Chondrocyte (in vitro differentiated cells): ENCODE measurements around the gene MAN1B1. TPM values are rescaled to one million over a fixed set of nuclear protein-coding genes. Genes with fewer than 3 reads are reported as not detected.

Experiments used
- DNase-seq: peaks from one replicate; pipeline ENCODE4 v3.0.0; 2021; ENCODE audit warnings: mixed read lengths, low spot score
- H3K27ac Mint-ChIP-seq: one replicate; pipeline ENCODE4 v1.8.0; 2021; ENCODE audit warnings: mild to moderate bottlenecking, moderate library complexity, mixed read lengths; ENCODE audit not compliant: unreplicated experiment
- H3K27me3 Mint-ChIP-seq: 2 replicates; pipeline ENCODE4 v1.8.0; 2021; ENCODE audit warnings: low read depth, mixed read lengths
- H3K36me3 Mint-ChIP-seq: 2 replicates; pipeline ENCODE4 v1.8.0; 2021; ENCODE audit warnings: low read depth, mixed read lengths
- H3K4me1 Mint-ChIP-seq: 2 replicates; pipeline ENCODE4 v1.8.0; 2021; ENCODE audit warnings: low read depth, mild to moderate bottlenecking, mixed read lengths
- H3K4me3 Mint-ChIP-seq: one replicate; pipeline ENCODE4 v1.8.0; 2021; ENCODE audit warnings: mild to moderate bottlenecking, moderate library complexity, mixed read lengths; ENCODE audit not compliant: unreplicated experiment
- H3K9me3 Mint-ChIP-seq: 2 replicates; pipeline ENCODE4 v1.8.0; 2021; ENCODE audit warnings: low read depth, mixed read lengths
- total RNA-seq: library from RNA; stranded (reverse); gene quantifications from 3 replicates; pipeline ENCODE4 v1.2.1, GENCODE V29; 2021
- TF ChIP-seq, protein P1 (sequence below): fragments of 200-600 bp; sonication (generic); IDR thresholded peaks from 2 replicates; pipeline ENCODE4 v1.5.0; 2021; ENCODE audit warnings: antibody characterized with exemption, mild to moderate bottlenecking, moderate library complexity

Gene MAN1B1
- total RNA-seq, 1 donor from 2014 or later: 117 TPM

DNA sequence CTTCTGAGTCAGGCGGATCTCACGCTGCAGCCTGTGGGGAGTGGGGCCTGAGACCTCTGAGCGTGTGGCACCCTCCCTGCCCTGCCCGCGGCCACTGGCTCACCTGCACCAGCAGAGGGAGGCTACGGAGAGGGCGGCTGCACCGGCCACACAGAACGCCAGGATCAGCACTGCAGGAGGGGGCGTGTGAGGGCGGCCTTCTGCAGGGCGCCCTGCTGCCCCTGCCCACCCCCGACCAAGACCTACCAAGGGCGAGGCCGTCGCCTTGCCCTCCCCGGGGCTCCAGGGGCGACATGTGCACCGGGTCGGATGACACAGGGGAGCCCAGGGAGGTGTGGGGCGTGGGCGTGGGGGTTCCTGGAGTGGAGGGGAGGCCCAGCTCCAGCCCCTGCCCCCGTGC lies 46.2 kb upstream of the MAN1B1 start:
- H3K27ac Mint-ChIP-seq: no peak overlapping the region
- no peak for DNase-seq
- peaks cover 14% of the 10 kb centered on the region for H3K4me1 Mint-ChIP-seq
- no peaks in the 10 kb centered on the region for H3K27me3 Mint-ChIP-seq
- TF ChIP-seq, protein P1, sequence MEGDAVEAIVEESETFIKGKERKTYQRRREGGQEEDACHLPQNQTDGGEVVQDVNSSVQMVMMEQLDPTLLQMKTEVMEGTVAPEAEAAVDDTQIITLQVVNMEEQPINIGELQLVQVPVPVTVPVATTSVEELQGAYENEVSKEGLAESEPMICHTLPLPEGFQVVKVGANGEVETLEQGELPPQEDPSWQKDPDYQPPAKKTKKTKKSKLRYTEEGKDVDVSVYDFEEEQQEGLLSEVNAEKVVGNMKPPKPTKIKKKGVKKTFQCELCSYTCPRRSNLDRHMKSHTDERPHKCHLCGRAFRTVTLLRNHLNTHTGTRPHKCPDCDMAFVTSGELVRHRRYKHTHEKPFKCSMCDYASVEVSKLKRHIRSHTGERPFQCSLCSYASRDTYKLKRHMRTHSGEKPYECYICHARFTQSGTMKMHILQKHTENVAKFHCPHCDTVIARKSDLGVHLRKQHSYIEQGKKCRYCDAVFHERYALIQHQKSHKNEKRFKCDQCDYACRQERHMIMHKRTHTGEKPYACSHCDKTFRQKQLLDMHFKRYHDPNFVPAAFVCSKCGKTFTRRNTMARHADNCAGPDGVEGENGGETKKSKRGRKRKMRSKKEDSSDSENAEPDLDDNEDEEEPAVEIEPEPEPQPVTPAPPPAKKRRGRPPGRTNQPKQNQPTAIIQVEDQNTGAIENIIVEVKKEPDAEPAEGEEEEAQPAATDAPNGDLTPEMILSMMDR: no peak
- H3K4me3 Mint-ChIP-seq: no peak overlapping the region
- peaks cover 4% of the 10 kb centered on the region for H3K36me3 Mint-ChIP-seq
- H3K9me3 Mint-ChIP-seq: no peaks in the 10 kb centered on the region

DNA sequence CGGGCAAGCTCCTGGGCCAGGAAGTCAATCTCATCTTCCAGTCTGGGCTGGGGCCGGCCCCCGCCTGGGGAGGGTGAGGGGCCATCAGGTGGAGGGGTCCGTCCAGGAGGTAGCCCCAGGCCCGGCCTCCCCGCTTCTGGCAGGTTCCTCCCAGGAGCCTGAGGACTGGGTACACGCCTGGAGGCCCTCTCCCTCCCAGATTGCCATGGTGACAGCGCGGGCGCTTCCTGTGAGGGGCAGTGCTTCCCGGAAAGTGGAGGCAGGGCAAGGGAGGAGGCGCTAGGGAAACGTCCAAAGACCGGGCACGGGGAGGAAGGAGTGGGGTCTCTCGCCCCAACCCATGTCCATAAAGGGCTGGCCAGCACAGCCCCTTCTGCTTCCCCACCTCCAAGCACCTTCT lies 45.7 kb upstream of the MAN1B1 start:
- Mint-ChIP-seq H3K27ac (no peak overlapping the region), H3K4me3 (no peak overlapping the region), H3K27me3 (no peaks in the 10 kb centered on the region), H3K4me1 (peaks cover 14% of the 10 kb centered on the region), H3K36me3 (peaks cover 4% of the 10 kb centered on the region), H3K9me3 (no peaks in the 10 kb centered on the region)
- no peak for DNase-seq
- TF ChIP-seq, protein P1: no peak

DNA sequence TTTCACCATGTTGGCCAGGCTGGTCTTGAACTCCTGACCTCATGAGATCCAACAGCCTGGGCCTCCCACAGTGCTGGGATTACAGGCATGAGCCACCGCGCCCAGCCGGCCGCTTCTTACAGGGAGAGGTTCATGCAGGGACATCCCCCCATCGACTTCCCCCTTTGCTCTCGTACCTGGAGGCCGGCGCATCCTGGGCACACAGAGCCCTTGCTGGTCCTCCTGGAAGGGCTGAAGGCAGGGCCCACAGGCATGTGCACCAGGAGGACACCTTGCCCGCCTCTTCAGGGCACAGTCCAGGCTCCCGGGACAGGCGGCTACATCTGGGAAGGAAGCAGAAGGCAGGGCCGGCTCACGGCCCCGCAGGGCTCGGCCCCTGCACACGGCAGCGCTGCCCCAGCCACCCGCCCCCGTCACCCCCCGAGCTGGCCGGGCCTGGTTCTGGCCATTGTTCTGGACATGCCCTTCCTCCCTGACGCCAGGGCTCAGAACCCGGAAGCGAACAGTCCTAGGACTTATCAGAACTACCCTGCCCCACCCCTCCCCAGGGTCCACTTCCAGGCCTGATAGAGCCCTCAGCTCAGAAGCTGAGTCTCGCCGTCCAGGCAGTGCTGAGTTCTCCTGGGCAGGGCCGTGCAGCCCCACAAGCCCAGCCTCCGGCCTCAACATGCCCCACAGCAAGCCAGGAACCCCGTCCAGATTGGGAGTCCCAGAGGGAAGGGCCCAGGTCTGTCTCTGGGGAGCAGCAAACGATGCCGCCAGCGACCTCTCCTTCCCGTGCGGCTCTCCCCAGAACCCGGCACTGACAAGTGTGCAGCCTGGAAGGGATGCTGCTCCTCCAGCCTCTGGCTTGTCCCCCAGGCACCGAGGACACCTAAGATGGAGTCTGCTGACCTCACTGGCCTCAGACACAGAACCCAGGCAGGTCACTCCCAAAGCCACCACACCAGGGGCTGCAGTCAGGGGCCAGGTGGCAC lies 43.7 kb upstream of the MAN1B1 start:
- no peak for DNase-seq
- TF ChIP-seq, protein P1: no peak
- no peak overlapping the region for H3K4me3 Mint-ChIP-seq
- no peaks in the 10 kb centered on the region for H3K27me3 Mint-ChIP-seq
- H3K9me3 Mint-ChIP-seq: no peaks in the 10 kb centered on the region
- H3K4me1 Mint-ChIP-seq: peaks cover 14% of the 10 kb centered on the region
- no peak overlapping the region for H3K27ac Mint-ChIP-seq
- H3K36me3 Mint-ChIP-seq: peaks cover 4% of the 10 kb centered on the region

DNA sequence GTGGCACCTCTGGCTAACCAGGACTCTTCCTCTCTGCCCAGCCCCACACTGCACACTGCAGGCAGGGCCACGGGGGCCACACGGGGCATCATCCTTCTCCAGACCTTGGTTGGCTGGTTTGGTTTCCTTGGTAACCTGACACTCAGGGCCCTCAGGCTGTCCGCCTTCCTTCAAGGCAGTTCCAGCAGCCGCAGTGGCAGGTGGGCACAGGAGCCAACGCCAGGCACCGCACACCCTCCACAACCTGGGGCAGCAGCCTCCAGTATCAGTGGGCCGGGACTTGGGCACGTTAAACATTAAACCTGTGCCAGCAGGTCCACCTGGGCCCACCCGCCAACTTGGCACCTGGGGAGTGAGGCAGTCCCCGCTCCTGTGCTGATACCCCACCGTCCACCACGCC lies 42.7 kb upstream of the MAN1B1 start:
- TF ChIP-seq, protein P1: no peak
- Mint-ChIP-seq H3K36me3 (no peaks in the 10 kb centered on the region), H3K4me3 (no peak overlapping the region), H3K9me3 (no peaks in the 10 kb centered on the region), H3K27me3 (no peaks in the 10 kb centered on the region), H3K4me1 (peaks cover 14% of the 10 kb centered on the region), H3K27ac (no peak overlapping the region)
- DNase-seq: no peak

DNA sequence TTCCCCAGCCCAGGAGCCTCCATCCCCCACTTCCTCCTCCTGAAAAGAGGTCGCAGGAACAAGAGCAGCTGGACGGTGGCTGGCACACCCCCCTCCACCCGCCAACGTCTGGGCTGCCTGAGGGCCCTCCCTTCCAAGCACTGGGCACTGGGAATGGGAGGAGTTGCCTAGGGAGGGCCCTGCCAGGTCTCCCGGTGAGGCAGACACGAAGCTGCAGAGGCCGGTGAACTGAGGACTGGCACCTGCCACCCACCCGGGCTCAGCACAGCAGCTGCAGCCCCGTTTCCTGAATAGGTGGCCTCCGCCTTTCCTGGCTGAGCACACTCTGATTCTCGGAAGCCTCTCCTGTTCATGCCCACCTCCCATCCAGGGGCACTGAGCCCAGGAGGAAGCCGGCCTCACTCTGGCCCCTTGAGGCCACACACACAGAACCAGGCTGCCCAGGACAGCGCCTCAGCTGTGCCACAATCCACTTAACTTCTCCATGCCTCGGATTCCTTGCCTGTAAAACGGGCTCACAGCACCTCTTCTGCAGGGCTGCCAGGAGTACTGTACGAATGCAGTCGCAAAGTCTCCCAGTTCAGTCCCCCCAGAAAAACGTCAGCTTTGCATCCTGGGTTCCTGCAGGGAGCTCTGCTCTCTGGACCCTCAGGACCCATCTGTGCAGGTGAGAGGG lies 42.1 kb upstream of the MAN1B1 start:
- DNase-seq: no peak
- Mint-ChIP-seq H3K27me3 (peaks cover 3% of the 10 kb centered on the region), H3K36me3 (no peaks in the 10 kb centered on the region), H3K27ac (no peak overlapping the region), H3K9me3 (no peaks in the 10 kb centered on the region), H3K4me1 (peaks cover 14% of the 10 kb centered on the region), H3K4me3 (peak overlapping the region; percentile 70)
- TF ChIP-seq, protein P1: no peak
